ENCODE data around the gene POLR1G. TPM values are rescaled to one million over a fixed set of nuclear protein-coding genes. Genes with fewer than 3 reads are reported as not detected.

POLR1G gene
- total RNA-seq, 1 donor from 2014 or later, result 7.4 TPM

DNA sequence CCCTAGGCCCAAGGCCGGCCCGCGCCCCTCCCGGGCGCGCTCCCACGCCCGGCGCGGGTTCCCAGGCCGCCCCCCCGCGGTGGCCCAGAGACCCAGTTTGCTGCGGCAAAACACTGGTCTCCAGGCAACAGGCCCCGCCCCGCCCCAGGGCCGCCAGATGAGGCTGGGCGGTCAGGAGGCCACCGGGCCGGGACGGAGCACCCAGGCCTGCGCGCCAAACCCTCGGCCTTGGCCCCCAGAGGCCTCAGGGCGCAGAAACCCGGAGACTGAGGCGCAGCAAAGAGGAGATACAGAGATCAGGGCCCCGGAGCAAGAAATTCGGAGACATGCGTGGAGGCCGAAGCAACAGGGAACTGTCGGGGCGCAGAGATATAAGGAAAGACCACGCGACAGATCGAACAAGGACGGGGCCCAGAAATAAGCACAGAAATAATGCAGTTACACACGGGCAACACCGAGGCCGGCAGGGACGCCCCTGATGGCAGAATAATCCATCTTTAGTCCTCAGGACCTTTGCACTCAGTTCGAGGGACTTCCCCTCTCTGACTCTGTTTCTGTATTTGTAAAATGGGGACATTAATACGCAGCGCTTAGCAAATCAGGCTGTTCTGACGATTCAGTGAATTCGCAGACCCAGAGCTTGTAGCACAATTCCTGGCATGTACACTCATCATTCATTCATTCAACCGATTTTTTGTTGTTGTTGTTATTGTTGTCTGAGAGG, 38.0 kb downstream of the POLR1G start:
- DNase-seq (ENCODE audit: low read depth in 2 of 2), result peak; percentile 71 to 91

DNA sequence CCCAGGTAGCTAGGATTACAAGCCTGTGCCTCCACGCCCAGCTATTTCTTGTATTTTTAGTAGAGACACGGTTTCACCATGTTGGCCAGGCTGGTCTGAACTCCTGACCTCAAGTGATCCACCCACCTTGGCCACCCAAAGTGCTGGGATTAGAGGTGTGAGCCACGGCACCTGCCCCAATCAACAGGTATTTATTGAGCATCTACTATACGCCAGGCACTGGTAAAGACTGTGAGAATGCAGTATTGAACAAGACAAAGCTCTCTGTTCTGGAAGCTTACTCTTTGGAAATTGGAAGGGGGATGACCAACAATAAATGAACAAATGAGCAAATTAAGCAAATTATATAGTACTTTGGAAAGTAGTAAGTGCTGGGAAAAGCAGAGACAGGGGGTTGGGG, 38.7 kb downstream of the POLR1G start:
- no peak for DNase-seq (ENCODE audit: low read depth in 2 of 2)

- DNase-seq (ENCODE audit: low read depth in 2 of 2), result peak; percentile 55 to 75
Observed at GRCh38 chr19:45446295-45446694, 39.9 kb downstream of the POLR1G start.

GRCh38 chr19:45446944-45447343, 40.5 kb downstream of the POLR1G start:
- no peak for DNase-seq (ENCODE audit: low read depth in 2 of 2)

DNA sequence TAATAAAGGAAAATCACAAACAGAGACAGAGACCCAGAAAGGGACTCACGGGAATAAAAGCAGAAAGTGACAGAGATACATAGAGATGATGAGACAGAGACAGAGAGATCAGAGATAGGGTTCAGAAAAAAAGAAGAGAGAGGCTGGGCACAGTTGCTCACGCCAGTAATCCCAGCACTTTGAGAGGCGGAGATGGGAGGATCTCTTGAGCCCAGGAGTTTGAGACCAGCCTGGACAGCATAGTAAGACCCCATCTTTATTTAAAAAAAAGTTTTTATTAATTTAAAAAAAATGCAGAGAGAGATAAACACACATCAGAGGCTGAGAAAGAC, 41.9 kb downstream of the POLR1G start:
- no peak for DNase-seq (ENCODE audit: low read depth in 2 of 2)

- DNase-seq (ENCODE audit: low read depth in 2 of 2), result peak in 1 of 2 donors; percentile 33
Observed at GRCh38 chr19:45448887-45449299, 42.4 kb downstream of the POLR1G start.

DNA sequence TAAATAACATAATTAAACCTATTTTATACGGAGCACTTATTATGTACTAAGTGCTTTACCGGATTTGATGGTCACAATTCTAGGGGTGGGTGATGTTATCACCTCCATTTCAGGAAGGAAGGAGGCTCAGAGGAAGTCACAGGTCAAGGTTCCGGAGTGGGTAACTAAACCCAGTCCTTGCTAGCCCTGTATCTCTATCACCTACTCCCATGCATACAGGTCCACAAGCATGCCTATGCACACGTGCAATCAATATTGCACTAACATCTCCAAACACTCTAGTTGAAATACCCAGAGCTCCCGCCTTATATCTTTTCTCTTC, 43.5 kb downstream of the POLR1G start:
- peak in 1 of 2 donors; percentile 28 for DNase-seq (ENCODE audit: low read depth in 2 of 2)

DNA sequence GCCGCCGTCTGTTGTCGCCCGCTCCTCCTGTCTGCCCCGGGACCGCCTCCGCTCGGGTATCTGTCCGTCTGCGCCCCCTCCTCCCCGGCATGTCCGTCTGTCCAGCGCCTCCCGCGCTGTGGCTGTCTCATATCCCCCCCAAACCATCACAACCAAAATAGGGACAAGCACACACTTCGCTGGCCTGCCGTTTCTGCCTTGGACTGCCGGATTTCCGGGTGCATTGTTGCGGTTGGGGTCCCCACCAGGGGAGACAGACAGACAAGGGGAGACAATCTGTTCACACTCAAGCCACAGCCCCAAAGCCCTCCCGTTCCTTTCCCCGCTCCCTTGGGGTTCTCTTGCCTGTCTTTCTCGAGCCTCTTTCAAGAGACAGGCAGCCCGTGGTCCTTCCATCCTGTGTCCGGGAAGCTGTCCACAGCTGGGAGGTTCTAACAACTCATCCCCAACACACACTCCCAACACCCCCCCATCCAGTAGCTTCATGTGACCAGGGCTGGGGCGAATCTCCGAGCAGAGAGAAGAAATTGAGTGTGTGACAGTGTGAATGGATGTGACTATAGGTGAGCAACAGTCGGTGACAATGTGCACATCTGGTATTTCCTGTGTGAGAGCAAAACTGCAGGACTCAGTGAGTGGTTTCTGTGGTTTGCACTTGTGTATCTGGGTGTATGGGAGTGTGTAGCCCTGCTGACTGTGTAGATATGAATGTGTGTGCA, 44.8 kb downstream of the POLR1G start:
- DNase-seq (ENCODE audit: low read depth in 2 of 2), result peak in 1 of 2 donors; percentile 56

- DNase-seq (ENCODE audit: low read depth in 2 of 2), result no peak
Observed at GRCh38 chr19:45451850-45452387, 45.5 kb downstream of the POLR1G start.

DNA sequence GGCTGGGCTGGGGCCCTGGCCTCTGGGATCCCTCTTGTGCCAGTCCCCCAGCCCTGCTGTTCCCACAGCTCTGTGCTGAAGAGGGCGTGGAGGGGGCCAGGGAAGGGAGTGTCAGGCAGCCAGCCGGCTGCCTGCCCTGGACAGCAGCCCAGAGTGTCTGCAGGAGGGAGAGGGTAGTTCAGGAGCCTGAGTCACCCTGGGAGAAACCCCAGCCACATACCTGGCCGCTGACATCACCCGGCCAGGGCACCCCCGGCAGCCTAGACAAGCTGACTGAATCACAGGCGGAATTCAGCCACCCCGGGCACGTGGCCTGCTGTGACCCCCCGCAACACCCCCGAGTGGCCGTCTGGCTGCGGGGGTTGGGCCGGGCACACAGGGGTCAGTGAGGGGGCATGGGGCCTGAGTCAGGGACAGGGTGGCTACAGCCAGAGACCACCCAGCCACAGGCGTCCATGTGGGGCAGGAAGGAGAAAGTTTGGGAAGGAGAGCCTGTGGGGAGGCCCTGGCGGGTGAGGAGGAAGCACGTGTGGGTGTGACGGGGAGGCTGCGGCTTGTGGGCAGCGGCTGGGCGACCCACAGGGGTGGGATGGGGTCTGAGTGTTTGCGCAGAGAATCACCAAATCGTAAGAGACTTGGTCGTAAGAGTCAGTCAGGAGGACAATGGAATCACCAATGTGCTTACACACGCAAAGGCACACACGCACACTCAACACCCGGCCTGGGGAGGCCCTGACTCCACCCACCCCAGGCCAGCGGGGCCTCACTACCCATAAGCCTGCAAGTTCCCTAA, 49.5 kb downstream of the POLR1G start:
- DNase-seq (ENCODE audit: low read depth in 2 of 2), result peak; percentile 92 to 99

DNA sequence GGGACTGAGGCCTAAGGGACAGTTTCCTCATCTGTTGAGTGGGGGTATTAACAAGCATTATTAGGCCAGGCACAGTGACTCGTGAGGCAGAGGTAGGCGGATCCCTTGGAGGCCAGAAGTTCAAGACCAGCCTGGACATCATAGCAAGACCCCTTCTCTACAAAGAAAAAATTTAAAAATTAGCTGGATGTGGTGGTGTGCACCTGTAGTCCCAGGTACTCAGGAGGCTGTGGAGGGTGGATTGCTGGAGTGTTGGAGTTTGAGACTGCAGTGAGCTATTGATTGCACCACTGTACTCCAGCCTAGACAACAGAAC, 50.0 kb downstream of the POLR1G start:
- DNase-seq (ENCODE audit: low read depth in 2 of 2), result no peak

DNA sequence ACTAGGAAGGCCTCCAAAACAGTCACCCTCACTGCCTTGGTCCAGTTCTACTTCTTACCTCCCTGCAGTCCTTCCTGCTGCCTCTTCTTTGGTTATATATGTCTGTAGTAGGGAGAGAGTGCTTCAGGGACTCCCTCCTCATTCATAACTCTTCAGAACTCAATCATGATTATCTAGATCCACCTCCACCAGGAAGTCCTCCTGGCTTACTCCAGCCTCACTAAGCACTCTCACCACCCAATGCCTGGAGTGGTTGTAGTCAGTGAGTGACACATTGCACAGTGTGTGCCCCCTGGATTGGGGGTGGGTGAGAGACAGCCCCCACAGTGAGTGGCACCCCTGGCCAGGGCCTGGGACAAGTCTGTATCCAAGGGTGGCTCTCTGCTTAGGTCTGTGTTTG, 51.3 kb downstream of the POLR1G start:
- DNase-seq (ENCODE audit: low read depth in 2 of 2), result no peak

Other genes starting within 250 kb of the POLR1G start
- 0.13 TPM in 2 replicates for gene NKPD1, start 245.7 kb upstream of the POLR1G start, total RNA-seq
- 19.0 and 34.4 TPM in 2 replicates for gene TRAPPC6A, start 228.4 kb upstream of the POLR1G start, total RNA-seq
- 2.6 and 4.0 TPM in 2 replicates for gene BLOC1S3, start 227.9 kb upstream of the POLR1G start, total RNA-seq
- 0.63 and 1.0 TPM in 2 replicates for gene EXOC3L2, start 161.2 kb upstream of the POLR1G start, total RNA-seq
- 7.4 and 19.8 TPM in 2 replicates for gene MARK4, start 155.4 kb upstream of the POLR1G start, total RNA-seq
- gene CKM, start 83.8 kb upstream of the POLR1G start, total RNA-seq, result 0.13 TPM in 1 of 2 replicates, not detected in the other
- gene KLC3, start 65.9 kb upstream of the POLR1G start, total RNA-seq, result 0.13 and 0.25 TPM in 2 replicates
- gene ERCC2, start 36.1 kb upstream of the POLR1G start, total RNA-seq, result 14.5 and 19.7 TPM in 2 replicates
- 10.0 and 20.7 TPM in 2 replicates for gene PPP1R13L, start 1.6 kb upstream of the POLR1G start, total RNA-seq
- 46.1 and 57.3 TPM in 2 replicates for gene ERCC1, start 17.3 kb downstream of the POLR1G start, total RNA-seq
- 1.3 and 3.9 TPM in 2 replicates for gene FOSB, start 61.4 kb downstream of the POLR1G start, total RNA-seq
- 5.9 and 8.1 TPM in 2 replicates for gene RTN2, start 90.4 kb downstream of the POLR1G start, total RNA-seq
- 0.25 and 1.0 TPM in 2 replicates for gene PPM1N, start 91.8 kb downstream of the POLR1G start, total RNA-seq
- gene VASP, start 100.8 kb downstream of the POLR1G start, total RNA-seq, result 51.1 and 71.5 TPM in 2 replicates
- gene OPA3, start 178.2 kb downstream of the POLR1G start, total RNA-seq, result 4.1 and 5.6 TPM in 2 replicates
- gene GPR4, start 195.6 kb downstream of the POLR1G start, total RNA-seq, result 1.0 and 1.5 TPM in 2 replicates
- gene EML2, start 232.8 kb downstream of the POLR1G start, total RNA-seq, result 11.1 and 15.7 TPM in 2 replicates